Skin of body (tissue), 2 donors: ENCODE results near the gene ITIH2. TPM values are rescaled to one million over a fixed set of nuclear protein-coding genes. Genes with fewer than 3 reads are reported as not detected.
A peak's percentile ranks its signal among the peaks of the same experiment; 100 is the strongest.
"Not testable (repeated sequence)": the region's sequence is repeated elsewhere in the genome, so short reads cannot be mapped to it uniquely, and the experiment has no call there.

Experiments
- DNase-seq: peaks from one replicate; lab custom pipeline; 2025; lab: John Stamatoyannopoulos, UW
- total RNA-seq: library from RNA; depleted of rRNA; stranded (reverse); fragments of >200 nt; gene quantifications from one replicate; pipeline ENCODE4 v1.2.3, GENCODE V29; 2014

ITIH2 gene, protein sequence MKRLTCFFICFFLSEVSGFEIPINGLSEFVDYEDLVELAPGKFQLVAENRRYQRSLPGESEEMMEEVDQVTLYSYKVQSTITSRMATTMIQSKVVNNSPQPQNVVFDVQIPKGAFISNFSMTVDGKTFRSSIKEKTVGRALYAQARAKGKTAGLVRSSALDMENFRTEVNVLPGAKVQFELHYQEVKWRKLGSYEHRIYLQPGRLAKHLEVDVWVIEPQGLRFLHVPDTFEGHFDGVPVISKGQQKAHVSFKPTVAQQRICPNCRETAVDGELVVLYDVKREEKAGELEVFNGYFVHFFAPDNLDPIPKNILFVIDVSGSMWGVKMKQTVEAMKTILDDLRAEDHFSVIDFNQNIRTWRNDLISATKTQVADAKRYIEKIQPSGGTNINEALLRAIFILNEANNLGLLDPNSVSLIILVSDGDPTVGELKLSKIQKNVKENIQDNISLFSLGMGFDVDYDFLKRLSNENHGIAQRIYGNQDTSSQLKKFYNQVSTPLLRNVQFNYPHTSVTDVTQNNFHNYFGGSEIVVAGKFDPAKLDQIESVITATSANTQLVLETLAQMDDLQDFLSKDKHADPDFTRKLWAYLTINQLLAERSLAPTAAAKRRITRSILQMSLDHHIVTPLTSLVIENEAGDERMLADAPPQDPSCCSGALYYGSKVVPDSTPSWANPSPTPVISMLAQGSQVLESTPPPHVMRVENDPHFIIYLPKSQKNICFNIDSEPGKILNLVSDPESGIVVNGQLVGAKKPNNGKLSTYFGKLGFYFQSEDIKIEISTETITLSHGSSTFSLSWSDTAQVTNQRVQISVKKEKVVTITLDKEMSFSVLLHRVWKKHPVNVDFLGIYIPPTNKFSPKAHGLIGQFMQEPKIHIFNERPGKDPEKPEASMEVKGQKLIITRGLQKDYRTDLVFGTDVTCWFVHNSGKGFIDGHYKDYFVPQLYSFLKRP
- not detected for total RNA-seq

DNA sequence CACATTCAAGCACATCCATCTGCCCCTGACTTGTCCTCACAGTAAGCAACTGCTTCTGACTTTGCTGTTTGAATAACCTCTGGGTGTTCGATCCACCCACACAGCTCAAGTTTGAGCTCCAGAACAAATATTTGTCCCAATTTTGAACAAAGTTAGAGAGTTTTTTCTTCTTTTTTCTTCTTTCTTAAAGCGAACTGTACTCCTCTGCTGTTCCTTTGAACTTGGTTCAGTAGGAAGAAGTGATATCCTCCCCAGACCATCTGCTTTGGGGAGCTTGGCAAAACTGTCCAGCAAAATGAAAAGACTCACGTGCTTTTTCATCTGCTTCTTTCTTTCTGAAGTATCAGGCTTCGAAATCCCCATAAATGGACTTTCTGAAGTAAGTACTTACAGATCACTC lies at the start of gene ITIH2:
TSS of gene ITIH2 (plus strand) at position 177 of the 400 bp plus-strand sequence. CDS start at position 296, 119 bp downstream.
- no peak for DNase-seq

DNA sequence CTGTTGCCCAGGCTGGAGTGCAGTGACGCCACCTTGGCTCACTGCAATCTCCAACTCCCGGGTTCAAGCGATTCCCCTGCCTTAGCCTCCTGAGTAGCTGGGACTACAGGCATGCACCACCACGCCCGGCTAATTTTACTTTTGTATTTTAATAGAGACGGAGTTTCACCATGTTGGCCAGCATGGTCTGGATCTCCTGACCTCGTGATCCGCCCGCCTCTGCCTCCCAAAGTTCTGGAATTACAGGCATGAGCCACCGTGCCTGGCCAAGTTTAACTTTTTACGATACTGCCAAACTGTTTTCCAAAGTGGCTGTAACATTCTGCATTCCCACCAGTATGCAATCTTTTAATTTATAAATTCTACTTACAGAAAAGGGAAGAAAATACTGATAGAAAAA lies 46.0 kb upstream of the ITIH2 start:
- DNase-seq, result not testable (repeated sequence)

DNA sequence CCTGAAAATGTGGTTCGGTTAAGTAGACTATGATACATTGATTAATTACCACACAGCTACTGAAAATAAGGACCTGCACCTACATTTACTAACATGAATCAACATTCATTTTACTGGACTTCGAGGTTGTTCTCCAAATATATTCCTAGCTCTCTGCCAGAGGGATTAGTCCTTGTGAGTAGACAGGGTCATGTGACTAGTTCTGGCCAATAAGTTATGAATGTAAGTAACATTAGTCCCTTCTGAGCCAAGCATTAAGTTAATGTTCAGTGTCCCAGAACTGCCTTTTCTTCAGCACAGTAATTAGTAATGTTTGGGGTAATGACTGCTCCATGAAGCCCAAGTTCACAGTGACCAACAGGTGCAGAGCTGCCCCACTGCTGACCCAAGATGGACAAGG lies 45.6 kb upstream of the ITIH2 start:
- DNase-seq, result no peak

DNA sequence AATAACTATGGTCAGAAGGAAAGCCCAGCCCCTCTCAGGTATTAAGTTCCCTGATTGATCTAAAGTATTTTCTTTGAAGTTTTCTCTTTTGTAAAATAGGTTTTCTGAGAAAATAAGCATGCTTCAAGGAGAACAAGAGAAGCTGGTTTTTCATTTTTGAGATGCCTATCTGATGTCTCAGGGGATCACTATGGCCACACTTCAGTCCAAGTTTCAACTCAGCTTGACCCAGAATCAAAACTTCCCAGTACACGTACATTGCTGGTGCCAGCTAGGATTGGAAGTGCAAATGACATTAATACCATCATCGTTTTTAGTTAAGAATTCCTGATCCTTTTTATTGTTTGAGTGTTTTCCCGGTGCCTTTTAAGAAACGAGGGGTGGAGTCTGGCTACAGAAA lies 43.6 kb upstream of the ITIH2 start:
- no peak for DNase-seq

DNA sequence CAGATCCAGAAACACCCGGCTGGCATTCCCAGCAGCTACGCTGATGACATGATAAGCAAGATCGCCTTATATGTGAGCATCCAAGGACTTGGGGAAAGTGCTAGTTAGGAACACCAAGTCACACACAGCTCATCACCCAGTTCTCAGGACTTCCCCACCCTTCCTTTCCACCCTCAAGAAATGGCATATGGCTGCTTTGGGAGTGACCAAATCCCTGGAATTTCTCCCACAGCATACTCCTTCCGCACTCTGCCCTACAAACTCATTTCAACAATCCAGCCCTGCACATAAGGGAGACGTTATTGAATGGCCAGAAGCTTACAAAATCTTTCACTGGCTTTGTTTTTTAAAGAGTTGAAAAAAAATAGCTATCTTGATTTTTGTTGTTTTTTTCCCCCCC lies 40.6 kb upstream of the ITIH2 start:
- no peak for DNase-seq

DNA sequence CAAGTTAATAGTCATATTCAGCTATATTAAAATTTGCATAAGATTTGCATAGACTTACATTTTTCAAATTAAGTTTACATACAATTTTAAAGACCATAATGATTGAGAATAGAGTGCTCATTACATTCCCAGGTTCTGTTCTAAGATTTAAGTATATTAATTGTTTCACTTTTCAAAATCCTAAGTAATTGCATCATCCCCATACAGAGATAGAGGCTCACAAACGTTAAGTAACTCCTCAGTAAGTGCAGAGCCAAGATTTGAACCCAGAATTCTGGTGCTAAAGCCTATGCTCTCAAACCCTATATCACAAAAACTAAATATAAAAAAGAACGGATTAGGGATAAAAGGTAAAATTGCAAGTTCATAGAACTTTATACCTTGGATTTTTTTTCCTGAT lies 38.4 kb upstream of the ITIH2 start:
- no peak for DNase-seq

DNA sequence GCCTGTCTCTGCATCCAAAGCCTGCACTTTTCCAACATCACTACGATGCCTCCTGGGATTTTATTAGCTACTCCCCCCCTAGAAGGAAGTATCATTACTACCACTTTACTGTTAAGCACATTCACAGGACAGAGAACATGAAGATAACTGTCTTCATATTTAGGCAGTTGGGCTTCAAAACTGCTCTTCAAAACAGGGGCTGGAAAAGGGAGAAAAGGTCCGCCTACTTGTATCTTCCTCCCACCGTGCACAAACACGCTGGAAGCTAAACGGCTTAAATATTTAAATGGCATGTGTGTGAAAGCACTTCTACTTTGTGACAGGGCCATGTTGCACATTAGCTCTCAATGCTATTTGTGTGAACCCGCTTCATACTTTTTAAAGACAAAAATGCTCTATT lies 37.3 kb upstream of the ITIH2 start:
- DNase-seq, result no peak

DNA sequence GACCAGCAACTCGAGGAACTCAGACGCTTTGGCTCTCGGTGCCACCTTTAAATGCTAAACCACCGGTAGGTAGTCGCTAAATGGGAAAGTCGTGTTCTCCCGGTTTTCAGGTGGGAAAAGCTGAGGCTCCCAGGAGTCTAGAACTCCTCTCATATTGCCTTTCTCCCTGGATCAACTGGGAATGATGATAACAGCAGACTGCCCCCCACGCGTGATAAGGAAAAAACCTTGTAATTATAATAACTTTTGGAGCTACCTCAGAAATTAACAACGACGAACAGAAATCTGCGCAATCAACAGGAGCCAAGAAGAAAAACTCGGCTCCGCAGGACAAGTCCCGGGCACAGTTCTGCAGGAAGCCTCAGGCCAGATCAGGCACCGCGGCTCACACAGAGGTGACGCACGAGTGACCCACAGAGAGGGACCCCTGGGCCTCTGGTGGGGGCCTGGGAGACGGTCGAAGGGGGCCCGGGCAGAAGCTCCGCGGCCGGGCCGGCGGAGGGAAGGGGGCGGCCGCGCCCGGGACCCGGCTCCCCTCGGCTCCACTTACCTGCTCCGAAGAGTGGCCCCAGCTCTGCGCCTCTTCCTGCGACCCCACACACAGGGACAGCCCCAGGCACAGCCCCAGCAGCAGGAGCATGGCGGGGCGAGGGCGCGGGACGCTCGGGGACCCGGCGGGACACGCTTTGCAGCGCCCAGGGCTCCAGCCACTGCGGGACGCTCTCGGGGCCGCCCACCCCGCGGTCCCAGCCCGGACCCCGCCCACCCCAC lies 36.7 kb upstream of the ITIH2 start, which contains the start of gene ITIH5:
TSS of gene ITIH5 (minus strand) at position 714 of the 771 bp plus-strand sequence. CDS start at position 640, 74 bp downstream.
- DNase-seq, result no peak

DNA sequence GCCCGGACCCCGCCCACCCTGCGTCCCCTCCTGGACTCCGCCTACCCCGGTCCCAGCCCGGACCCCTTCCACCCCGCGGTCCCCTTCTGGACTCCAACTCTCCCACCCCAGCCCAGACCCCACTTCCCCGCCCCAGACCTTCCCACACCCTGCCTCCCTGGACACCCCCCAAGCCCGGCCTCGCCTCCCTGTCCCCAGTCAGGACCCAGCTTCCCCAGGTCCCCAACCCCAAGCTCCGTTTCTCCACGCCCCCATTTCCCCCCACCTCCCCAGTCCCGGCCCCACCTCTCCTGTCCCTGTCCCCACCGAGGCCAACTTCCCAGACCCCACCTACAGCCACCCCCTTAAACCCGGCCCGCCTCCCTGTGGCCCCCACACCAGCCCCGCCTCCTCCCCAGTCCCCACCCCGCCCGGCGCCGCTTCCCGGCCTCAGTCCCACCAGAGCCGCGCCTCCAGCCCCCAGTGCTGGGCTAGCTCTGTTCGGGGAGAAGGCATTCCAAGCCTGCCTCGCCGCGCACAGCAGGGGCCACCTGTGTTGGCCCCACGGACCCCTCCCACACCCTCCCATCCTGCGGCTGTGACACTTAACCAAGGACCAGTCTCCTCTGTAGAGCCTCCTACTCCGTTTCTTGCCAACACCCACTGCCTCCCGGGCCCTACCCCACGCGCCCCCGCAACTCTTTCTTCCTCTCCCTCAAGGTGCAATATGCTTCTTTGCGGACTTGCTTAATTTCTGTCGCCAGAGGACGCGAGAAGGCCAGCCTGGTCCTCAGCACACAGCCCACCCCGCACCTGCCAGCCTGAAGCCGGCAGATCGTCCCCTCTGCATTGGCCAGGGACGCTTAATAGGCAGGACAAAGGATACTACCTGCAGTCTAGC lies 35.6 kb upstream of the ITIH2 start:
- no peak for DNase-seq

DNA sequence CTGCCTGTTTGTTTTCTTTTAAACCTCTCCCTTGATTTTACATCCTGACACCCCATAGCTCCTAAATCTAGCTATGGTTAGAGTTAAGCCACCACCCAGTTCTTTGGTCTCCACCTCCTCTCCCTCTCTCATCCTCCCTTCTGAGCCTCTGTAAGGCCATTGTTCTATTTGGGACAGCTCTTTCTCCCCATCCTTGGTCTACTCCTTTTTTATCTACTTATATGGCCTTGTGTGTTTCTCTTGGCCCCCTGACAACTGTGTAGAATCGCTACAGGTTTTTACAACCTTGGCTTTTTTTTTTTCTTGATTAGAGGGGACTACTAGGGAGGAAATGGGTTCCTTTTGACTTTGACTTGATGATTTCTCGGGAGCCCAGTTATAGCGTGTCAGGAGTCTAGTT lies 33.0 kb upstream of the ITIH2 start:
- no peak for DNase-seq

DNA sequence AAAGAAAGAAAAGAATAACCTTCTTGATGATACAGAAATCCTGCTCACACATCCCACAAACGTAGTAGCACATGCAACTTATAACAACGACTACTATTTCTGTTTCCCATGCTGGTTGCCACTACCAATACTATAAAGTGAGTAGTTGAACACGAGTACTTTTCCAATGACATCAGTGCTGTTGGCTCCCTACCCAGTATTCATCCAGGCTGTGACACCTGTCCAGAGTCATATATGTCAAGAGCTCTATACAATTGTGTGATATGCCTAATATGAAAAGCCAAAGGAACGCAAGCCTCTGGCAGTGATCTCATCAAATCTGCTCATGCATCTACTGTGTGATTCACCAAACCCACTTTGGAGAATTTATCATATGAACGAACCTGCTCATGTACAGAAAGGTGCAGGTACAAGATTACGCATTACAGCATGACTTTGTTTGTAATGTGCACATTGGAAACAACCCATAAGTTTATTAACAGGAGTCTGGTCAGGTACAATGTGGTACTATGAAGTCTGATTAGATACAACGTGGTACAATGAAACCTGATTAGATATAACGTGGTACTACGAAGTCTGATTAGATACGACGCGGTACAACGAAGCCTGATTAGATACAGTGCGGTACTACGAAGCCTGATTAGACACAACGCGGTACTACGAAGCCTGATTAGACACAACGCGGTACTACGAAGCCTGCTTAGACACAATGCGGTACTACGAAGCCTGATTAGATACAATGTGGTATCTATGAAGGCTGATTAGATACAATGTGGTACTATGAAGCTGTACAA lies 30.6 kb upstream of the ITIH2 start:
- DNase-seq, result no peak

DNA sequence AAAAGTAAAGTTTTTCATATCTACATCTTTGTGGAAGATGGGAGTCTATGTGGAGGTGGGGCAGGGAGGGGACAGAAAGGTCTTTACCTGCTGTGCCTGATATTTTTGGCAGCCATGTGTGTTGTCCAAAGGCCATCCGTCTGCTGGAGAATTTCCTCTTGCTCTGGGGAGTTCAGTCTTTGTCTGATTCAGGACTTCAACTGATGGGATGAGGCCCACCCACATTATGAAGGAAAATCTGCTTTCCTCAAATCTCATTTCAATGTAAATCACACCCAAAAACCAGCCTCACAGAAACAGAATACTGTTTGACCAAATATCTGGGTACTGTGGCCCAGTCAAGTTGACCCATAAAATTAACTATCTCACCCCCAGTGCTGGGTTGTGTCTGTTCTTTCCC lies 23.9 kb upstream of the ITIH2 start:
- DNase-seq, result no peak

DNA sequence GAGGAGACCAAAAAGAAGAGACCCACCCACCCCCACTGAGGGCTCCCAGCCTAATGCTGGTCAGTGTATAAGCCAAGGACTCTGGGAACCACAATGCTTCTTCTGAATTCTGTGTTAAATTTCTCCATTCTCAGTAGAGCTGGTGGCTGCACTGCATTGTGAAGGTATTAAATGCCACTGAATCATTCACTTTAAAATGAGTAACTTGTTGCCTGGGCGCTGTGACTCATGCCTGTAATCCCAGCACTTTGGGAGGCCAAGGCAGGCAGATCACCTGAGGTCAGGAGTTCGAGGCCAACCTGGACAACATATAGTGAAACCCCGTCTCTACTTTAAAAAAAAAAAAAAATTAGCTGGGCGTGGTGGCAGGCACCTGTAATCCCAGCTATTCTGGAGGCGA lies 23.0 kb upstream of the ITIH2 start:
- DNase-seq, result not testable (repeated sequence)

DNA sequence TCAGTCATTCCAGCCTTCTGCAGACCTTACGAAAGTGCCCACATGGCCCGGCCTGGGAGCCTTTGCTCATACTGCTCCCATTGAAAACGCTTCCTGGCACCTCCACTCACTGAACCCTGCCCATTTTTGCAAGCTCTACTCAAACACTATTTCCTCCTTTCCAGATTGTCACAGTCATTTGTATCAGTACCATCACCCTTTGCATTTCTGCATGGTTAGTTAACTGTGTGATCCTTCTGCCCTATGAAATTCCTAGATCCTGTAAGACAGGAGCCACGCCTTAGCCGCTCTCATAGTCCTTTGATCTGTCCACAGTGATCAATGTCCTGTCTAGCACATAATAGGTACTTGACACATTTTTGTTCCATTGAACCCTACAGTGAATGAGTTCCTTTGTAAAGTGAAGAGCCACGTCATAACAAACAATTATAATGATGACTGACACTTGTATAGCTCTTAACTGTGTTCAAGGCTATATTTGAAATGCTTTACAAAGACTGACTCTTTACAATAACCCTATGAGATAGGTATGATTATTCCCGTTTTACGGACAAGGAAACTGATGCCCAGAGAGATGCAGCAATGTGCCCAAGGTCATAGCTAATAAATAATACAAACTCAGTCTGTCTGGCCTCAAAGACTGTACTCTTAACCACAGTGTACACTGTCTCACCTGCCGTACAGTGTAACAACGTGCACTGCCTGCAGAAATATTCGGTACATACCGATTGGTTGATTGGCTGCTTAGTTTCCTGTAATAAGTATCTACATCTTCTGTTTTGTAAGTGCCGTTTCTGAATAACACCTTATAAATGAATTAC lies 16.6 kb upstream of the ITIH2 start:
- no peak for DNase-seq

DNA sequence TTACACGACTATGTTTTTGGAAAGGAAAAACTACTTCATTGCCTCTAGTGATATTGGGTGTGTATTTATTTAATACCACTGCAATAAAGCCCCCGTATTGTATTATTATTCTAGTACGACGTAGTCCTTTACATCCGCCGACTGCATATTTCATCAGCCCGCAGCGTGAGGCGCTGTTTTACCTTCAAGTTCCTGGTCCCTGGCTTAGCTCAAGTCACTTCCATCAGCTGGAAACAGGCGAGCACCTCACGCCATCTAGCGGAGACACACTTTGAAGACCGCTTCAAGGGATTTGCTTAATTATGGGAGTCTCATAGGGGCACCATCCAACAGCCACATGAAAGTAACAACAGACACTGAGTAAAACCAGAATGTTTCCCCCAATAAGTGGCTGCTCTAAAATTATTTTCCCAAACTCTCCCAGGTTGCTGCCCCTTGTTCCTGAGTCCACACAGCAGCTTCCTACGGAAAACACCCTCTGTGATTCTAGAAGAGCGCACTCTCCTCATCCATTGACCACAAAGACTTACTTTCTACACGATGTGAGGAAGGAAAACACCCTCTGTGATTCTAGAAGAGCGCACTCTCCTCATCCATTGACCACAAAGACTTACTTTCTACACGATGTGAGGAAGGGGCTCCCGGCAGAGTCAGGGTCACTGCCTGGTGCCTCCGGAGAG lies 15.7 kb upstream of the ITIH2 start:
- DNase-seq, result peak; percentile 88

DNA sequence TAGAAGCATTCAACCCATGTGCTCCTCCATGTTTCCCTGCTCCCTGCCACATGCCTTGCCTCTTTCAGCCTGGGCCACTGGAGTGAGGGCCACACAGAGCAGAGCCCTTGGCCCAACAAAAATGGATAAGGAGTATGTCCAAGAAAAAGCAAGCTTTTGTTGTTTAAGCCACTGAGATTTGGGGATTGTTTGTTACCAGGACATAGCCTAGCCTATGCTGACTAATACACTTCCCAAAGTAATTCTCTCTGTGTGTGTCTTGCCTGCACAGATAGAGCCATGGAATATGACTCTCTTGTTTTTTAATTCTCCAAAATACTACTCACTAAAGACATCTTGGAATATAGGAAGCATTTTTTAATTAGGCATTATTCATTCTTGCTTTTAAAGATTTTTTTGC lies 13.5 kb upstream of the ITIH2 start:
- no peak for DNase-seq

DNA sequence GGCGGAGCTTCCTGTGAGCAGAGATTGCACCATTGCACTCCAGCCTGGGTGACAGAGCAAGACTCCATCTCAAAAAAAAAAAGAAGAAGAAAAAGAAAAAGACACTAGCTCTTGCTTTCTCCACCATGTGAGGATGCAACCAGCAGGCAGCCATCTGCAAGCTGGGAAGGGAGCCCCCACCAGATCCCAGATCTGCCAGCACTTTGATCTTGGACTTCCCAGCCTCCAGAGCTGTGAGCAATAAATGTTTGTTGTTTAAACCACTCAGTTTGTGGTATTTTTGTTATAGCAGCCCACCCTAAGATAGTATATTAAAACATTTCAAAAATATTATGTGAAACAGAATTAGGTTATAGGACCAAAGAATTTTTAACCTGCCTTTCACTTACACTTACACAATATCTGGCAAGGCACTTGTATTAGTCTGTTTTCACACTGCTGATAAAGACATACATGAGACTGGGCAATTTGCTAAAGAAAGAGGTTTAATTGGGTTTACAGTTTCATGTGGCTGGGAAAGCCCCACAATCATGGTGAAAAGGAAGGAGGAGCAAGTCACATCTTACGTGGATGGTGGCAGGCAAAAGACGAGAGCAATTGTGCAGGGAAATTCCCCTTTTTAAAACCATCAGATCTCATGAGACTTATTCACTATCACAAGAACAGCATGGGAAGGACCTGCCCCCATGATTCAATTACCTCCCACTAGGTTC lies 12.1 kb upstream of the ITIH2 start:
- not testable (repeated sequence) for DNase-seq

DNA sequence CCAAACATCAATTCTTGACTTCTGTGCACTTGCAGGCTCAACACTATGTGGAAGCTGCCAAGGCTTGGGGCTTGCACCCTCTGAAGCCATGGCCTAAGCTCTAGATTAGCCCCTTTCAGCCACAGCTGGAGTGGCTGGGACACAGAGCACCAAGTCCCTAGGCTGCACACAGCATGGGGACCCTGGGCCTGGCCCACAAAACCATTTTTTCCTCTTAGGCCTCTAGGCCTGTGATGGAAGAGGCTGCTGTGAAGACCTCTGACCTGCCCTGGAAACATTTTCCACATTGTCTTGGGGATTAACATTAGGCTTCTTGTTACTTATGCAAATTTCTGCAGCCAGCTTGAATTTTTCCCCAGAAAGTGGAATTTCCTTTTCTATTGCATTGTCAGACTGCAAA lies 10.7 kb upstream of the ITIH2 start:
- not testable (repeated sequence) for DNase-seq
